HG02623 (cell line): ENCODE data around the gene TUBGCP3.
"Not testable (repeated sequence)": the region's sequence is repeated elsewhere in the genome, so short reads cannot be mapped to it uniquely, and the experiment has no call there.

ENCODE experiments used
- ATAC-seq: cut with Tn5 transposase; IDR thresholded peaks from one replicate; pipeline ENCODE4 v1.9.1; 2021; ENCODE audit warnings: moderate library complexity; ENCODE audit not compliant: unreplicated experiment

The TUBGCP3 gene

DNA sequence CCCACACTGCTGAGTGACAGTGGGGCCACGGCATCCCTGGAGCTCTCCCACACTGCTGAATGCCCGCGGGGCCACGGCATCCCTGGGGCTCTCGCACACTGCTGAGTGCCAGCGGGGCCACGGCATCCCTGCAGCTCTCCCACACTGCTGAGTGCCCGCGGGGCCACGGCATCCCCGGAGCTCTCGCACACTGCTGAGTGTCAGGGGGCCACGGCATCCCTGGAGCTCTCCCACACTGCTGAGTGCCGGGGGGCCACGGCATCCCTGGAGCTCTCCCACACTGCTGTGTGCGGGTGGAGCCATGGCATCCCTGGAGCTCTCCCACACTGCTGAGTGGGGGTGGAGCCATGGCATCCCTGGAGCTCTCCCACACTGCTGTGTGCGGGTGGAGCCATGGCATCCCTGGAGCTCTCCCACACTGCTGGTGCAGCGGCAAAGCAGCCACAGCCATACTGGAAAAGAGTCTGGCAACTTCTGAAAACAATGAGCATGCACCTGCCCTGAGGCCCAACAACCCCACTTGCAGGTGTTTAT is 8.6 kb downstream of the TUBGCP3 start:
- no peak for ATAC-seq

DNA sequence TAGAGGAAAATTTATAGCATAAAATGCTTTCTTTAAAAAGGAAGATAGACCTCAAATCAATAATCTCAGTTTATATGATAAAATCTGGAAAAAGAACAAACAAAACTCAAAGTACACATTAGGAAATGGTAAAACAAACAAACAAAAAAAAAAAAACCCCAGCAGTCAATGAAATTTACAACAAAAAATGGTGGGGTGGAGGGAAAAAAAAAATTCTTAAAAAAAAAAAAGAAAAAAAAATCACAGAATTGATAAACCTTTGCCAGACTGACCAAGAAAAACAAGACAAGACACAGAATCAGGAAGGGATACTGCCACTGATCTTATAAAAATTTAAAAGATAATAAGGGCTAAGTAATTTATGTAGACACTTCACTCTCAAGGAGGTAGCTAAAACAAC is 11.2 kb downstream of the TUBGCP3 start:
- ATAC-seq, result no peak

DNA sequence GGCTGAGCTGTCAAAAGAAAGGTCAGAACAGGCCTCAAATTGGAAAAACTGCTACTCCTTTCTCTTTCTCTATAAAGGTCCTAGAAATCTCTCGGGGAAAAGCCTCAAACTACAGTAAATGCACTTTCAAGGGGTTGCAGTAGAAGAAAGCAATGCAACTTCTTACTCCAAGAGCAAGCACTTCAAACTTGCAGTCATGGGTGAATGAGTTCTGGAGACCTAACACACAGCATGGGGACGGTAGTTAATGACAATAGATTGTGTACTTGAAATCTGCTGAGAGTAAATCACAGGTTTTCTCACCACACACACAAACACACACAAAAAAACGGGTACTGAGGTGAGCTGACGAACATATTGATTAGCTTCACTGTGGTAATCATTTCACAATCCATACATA is 11.8 kb downstream of the TUBGCP3 start:
- ATAC-seq, result no peak

DNA sequence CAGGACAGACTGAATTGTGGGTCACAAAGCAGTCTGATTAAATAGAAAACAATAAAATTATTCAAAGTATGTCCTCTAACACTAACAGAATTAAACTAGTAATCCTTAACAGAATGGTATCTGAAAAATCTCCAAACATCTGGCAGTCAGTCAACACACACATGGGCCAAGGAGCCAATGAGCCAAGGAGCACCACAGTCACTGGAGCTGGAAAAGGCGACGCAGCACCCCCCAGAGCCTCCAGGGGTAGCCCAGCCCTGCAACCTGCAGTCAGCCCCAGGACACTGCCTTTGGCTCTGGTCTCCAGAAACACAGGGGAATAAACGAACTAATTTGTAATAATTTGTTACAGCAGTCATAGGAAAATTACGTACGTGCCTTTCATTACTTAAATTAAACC is 12.3 kb downstream of the TUBGCP3 start:
- no peak for ATAC-seq

DNA sequence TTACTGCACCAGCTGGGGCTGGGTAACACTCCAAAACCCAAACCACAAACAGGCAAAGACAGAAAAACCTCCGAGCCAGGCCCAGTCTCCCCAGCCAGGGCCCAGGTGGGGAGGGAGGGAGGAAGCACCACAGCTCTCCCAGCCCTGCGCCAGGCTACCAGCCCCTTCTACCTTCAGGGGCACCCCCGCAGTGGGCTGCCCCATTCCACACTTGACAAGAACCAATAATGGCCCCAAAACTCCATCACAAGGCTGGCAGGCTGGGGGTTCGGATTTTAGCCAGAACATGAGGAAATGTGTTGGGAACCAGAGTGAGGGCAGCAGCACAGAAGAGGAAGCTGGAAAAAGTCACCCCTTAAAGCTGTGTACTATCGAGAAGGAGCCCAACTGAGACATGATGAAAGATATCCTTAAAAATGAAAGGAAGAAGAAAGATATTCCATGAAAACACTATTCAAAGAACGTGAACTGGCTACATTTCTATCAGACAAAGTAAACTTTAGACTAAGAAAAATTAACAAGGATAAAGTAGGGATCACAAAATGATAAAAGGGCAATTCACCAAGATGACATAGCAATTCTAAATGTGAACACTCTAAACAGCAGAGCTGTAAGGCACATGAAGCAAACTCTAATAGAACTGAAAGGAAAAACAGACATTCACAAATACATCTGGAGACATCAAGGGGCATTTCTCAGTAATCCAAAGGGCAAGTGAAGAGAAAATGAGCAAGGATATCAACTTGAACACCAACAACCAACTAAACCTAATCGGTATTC is 12.9 kb downstream of the TUBGCP3 start:
- no peak for ATAC-seq

DNA sequence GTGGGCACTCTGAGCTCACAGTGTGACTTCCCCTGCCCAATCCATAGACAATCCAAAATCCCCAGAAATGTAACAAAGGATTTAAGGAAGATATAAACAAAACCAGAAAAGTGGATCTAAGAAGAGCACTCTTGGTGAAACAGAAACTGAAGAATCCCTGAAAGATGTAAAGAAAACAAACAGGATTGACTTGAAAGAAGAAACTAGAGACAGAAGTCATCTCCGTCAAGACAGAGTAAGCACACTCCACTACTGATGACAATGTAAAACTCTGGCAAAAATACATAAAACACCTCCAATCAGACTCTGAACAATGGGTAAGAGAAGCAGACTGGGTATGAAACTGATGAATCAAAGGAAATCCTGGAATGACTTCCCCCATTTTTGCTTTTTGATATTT is 13.5 kb downstream of the TUBGCP3 start:
- ATAC-seq, result no peak

DNA sequence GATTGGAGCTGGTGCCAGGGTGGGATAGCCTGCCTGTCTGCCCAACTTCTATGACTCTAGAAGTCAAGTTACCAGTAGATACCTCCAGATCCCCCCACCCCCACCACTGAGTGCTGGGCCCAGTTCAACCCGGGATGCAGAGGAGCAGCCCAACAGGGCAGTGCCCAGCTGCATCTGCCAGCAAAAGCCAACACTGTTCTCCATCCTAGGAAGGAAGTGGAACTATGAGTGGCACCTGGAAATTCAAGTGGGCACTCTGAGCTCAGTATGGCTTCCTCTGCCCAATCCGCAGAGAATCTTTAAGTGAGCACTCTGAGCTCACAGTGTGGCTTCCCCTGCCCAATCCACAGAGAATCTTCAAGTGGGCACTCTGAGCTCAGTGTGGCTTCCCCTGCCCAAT is 14.2 kb downstream of the TUBGCP3 start:
- ATAC-seq, result no peak

DNA sequence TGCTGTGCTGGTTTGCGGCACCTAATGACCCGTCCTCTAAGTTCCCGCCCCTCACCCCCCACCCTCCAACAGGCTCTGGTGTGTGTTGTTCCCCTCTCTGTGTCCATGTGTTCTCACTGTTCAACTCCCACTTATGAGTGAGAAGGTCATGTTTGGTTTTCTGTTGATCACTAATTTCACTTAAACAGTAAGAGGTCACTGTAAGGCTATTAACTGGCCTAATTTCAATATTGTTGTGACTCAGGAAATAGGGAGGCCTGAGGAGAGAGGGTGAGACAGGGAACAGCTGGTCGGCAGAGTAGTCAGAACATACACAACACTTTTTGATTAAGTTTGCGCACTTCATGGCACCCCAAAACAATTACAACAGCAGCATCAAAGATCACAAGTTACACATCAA is 15.6 kb downstream of the TUBGCP3 start:
- ATAC-seq, result no peak

DNA sequence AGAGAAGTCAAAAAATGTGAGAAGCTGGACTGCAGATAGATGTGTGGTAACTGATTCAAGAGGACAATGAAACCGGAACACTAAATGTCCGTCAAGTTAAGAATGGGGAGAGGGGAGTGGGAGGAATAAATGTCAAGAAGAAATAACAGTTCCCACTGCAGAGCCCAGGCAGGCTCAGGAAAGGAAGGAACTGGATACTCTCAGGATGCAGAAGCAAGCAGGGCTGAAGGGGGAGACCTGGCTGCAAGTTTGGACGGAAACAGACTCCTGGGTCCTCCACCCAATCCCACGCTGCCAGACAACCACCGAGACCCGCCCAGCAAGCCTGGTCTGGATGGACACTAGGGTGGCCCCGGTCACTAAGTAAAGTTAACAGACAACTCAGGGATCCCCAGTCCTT is 18.1 kb downstream of the TUBGCP3 start:
- ATAC-seq, result no peak

DNA sequence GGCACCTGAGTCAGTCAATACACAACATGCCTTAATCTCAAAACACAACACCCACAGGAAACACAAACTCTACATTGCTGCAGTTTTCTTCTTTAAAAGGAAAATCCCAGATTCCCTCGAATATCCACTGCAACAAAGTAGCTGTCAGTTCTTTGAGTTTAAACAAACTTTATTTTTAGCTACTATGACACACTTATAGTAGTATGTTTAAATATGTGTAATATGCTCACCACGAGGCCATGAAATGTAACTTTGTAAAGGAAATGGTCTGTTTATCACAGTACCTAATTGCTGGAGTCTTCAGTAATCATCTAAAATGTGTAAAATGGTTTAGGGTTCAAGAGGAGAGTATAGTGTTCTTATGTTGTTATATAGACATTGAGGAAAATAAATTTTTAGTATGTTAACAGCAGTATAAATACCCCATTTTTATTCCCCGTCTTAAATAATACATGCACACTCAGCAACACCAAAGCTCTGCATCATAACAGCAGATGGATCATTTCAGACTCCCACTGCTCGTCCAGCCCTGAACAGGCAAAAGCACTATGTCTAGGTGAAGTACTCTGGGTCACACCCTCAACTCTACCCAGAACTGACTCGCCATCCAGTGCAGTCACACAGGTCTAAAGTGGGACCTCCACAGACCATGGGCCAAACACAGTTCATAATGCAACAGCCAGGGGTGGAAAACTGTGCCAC is 20.6 kb downstream of the TUBGCP3 start:
- ATAC-seq, result no peak

DNA sequence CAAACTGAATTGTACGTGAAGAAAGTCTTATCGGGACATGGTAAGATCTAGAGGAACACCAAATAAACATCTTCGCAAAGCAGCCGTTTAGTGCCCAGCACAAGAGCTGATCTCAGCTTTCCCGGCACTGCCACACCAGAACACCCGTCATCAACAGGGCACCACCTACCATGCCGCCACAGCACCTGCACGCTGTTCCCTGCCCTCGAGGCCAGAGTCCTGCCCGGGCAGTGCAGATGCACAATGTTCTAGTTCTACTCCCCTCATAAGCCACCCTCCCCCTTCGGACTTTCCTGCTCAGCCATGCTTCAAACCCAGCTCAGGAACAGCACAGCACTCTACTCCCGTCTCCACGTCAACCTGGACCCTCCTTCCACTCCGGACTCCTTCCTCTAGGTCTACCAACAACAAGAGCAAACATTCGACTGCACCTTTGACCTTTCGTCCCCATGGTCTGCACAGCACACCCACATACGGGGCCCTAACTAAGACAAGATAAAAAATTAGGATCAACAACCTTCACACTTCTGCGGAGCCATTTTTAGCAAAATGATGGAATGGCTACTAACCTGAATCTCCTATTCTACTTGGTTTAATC is 25.1 kb downstream of the TUBGCP3 start:
- no peak for ATAC-seq

DNA sequence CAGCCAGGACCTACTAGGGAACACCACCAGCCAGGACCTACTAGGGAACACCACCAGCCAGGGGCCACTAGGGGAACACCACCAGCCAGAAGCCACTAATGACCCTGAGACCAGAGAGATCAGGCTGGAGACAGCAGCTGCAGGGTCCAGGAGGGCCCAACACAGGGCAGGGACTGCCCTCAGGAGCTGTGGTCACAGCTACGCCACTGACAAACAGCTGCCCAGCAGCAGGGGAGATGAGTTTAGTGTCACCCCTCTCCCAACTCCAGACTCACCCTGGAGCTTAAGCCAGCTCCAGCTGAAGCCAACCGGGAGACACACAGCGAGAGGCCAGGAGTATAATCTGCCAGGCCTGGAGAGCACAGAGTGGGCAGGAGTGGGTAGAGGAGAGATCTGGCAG is 25.7 kb downstream of the TUBGCP3 start:
- ATAC-seq, result no peak

DNA sequence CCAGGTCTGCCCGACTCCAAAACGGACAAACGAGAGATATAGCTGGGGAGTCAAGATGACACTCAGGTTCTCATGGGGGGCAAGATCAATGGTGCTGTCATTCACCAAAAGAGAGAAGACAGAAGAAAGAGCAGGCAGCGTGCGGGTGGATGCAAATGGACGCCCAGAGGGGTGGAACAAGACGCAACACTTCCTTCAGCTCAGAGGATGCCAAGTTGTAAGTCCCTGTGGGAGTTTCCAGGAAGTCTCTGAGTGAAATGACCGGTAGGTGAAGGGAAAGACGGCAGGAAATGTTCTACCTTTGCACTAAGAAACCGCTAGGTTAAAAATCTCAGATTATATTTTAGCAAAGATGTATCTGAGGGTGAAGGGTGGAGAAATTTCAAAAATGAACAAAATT is 26.5 kb downstream of the TUBGCP3 start:
- ATAC-seq, result no peak

DNA sequence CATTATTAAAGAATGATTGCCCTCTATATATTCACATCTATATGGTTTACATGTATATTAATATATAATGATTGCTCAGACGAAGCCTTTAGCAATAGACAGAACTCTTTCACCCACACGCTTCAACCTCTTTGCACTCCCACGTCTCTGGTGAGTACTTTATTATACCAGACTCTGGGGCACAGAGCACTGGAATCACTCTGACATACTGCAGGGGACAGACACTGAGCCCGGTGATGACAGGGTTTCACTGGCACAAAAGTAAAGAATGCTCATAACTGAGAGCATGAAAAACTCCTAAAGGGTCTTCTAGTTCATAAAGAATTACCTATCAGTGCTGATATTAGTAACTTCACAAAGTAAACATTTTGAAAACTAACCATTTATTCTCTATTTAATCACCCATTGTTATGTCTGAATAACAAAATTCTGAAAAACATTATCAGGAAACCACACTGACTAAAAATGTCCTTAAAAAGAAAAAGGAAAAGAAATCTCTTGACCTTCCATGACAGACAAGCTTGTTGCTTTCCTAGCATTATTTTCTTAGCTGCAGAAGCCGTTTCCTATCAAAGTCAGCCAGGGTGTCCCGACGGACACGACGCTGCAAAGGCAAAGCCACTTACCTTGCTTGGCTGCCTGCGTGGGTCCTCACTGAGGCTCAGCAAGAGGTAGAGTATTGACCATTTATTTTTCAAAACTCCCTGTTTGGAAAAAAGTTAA is 29.1 kb downstream of the TUBGCP3 start:
- ATAC-seq, result no peak

DNA sequence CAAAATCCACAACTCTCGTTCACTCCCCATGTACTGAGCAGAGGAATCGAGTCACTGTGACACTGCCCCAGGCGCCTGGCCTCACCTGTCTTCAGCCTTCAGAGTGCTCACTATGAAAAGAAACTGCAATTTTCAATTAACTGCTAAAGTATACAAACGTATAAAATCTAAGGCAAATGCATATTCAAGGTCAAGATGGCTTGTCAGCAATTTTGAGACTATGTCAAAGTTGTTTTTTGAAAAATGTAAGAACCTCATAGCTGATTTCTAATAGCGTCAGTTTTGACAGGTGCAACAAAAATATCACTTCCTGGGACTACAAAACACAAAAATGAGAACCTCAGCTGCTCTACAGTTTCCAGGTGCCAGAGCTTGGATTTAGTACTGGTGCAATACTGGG is 31.4 kb downstream of the TUBGCP3 start:
- ATAC-seq, result no peak

DNA sequence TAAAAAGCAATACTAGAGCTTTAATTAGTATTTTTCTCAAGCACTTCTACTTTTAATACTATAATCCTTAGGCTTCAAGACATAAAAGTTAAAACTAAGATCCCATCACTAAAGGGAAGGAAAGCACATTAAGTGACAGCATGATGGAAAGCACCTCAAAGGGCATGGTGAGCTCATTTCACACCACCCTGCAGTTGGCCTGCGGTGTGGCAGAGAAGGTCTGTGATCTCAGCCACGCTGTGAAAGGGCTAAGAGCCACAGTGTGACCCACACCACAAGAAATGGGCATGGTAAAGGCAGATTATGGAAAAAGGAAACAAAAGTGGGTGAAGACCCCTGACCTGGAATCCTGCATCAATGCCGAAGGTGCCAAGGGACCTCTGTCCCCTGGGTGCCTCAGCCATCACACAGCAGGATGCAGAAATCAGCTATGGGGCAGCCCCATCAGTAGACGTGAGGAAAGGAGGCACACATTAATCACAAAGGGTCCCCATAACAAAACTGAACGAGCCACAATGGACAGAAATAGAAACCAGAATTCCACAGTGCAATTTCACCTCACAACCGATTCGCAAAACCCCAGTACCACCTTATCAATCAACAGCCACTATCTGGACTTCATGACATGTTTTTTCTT is 33.6 kb downstream of the TUBGCP3 start:
- no peak for ATAC-seq

DNA sequence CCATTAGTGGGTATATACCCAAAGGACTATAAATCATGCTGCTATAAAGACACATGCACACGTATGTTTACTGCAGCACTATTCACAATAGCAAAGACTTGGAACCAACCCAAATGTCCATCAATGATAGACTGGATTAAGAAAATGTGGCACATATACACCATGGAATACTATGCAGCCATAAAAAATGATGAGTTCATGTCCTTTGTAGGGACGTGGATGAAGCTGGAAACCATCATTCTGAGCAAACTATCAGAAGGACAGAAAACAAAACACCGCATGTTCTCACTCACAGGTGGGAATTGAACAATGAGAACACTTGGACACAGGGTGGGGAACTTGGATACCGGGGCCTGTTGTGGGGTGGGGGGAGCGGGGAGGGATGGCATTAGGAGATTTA is 39.0 kb downstream of the TUBGCP3 start:
- not testable (repeated sequence) for ATAC-seq

DNA sequence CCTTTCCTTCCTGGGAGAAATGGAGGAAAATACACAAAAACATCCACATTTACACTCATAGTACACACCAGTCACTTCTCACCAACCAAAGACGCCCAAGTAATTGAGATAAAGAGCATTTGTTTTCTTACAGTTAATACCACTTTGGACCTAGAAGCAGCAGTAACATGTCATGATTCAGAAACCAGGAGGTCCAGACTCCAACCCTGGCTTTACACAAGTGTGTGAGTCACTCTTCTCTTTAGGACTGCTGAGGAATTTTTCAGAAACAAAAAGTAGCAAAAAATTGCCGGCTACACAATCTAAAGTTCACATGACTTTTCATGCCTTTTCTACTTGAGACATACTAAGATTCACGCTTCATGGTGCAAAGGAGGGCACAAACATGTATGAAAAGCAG is 42.1 kb downstream of the TUBGCP3 start:
- no peak for ATAC-seq

DNA sequence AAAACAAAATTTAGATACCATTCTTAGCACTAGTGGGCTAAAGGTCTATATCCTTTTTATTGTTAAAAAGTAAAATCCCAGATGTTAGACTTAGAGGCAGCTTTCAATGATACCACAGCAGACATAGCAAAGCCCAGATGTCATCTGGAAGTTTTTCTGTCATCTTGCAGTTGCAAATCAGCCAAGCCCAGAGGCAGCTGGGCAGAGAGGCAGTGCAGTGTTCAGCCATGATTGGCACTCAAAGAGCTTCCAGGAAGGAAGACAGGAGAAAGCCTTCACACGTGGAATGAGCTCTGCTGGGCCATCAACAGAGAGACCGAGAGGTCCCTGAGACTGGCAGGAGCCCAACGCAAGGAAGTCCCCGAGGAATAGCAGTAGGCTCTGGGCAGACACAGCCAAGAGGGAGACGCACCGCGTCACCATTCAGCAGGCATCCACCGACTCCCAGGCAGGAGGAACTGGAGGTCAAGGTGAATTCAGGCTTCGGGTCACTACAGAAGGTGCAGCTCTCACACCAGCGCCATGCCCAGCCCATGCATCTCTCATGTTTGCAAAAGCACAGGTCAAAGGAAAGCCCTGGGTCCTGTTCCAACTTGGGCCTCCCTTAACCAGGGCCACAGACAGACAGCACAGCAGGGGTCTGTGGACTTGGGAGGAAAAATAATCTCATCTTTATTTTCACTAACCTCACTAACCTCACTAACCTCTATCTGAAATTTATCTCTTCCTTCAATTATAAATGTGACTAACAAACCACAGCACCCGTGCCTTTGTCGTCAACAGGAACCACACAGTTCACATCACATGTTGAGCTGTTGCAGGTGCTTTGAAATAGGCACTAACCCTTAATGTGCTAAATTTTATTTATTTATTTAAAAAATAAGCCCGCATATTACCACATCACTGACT is 54.9 kb downstream of the TUBGCP3 start:
- no peak for ATAC-seq

DNA sequence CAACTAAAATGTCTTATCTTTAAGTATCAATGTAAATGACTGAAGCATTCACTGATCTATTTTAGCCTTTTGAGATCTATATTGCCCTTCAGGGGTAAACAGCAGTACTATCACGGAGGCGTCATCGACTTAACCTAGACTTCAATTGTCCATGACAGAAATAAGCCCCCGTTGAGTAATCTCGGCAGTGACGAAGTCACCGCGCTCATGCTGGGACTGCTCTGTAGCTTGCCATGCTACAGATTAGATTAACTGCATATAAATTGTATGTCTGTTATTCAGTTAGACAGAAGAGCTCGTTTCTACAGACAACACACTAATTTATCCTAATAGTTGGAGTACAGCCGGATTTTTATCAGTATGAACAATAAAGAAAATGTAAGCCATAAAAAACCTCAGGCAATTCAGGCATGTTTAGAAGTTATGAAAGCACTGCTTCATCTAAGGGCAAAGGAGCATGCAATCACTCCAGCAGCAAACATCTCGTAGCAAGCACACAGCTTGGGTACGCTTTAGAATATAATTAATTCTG is 56.6 kb downstream of the TUBGCP3 start:
- no peak for ATAC-seq
